Panc1 (cell line): ENCODE results near the gene WAPL.

Experiments
- CTCF ChIP-seq: fragments of 450-650 bp; IDR thresholded peaks from 2 replicates; pipeline ENCODE4 v1.5.1; 2017; ENCODE audit warnings: mild to moderate bottlenecking
- REST ChIP-seq, 2 experiments: IDR thresholded peaks; 2 replicates each; pipeline ENCODE4 v1.6.1; 2011 to 2012; ENCODE audit warnings: low read depth in 2 of 2, control low read depth in 1 of 2, low read length in 1 of 2, mild to moderate bottlenecking in 1 of 2, moderate library complexity in 1 of 2; ENCODE audit not compliant: insufficient read depth in 1 of 2

- TF ChIP-seq CTCF, result no peak
- no peak for TF ChIP-seq REST (IDR thresholded peaks at IDR 0.05; ENCODE audit: insufficient read depth in 1 of 2, low read depth in 2 of 2, low read length in 1 of 2)
These were observed 84.1 kb downstream of the WAPL start for GRCh38 chr10:86437447-86437846.
